ENCODE measurements around the gene TOX3.

TOX3 gene

DNA sequence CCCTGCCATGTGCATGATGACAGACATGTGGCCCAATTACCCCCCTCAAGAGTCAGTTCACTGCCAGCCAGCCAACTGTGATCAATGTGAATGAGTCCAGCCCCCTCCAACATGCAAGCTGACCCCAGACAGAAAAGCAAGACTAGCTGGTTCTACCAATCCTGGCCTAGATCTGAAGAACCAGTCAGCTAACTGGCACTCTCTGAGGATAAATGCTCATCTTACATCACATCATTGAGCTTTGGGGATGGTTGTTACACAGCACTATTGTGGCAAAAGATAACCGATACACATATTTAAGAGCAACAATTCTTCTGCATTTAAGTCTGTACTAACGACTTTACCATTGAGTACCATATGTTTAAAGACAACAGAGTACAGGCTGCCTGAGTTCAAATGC is 106.7 kb downstream of the TOX3 start:
- Histone ChIP-seq H3K36me3 (ENCODE audit: control insufficient read depth in 5 of 5, insufficient read depth in 5 of 5, low read length in 5 of 5) (no peaks in the 10 kb centered on the region), H3K4me3 (ENCODE audit: low read depth in 1 of 5, low read length in 5 of 5) (no peak overlapping the region), H3K4me1 (ENCODE audit: control insufficient read depth in 5 of 5, insufficient read depth in 5 of 5, low read length in 5 of 5) (no peaks in the 10 kb centered on the region), H3K27me3 (ENCODE audit: control insufficient read depth in 5 of 5, insufficient read depth in 4 of 5, low read length in 5 of 5) (peaks cover 0 to 3% (median 2%) of the 10 kb centered on the region in 5 donors), H3K9ac (ENCODE audit: low read length in 5 of 5) (no peak overlapping the region), H3K27ac (ENCODE audit: low read depth, low read length) (no peak overlapping the region), H3K9me3 (ENCODE audit: control insufficient read depth in 5 of 5, low read length in 5 of 5) (peaks cover 0 to 12% (median 7%) of the 10 kb centered on the region in 5 donors)

DNA sequence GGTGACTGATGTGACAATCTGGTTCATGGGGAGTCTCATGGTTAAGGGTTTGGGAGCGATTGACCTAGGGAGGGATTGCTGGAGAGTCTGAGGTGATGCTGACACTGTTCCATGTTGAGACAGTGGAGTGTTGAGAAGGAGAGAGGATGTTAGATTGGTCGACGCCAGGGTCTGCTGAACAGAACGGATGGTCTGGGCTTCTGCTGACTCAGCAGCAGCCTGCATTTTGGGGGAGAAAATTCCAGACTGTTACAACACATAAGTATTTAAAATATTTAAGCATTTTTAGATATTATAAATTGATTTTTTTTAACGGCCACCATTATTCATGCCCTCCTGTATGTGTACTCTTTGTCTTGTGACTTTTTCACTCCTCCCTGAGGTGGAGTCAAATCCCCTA is 107.2 kb downstream of the TOX3 start:
- Histone ChIP-seq H3K4me1 (ENCODE audit: control insufficient read depth in 5 of 5, insufficient read depth in 5 of 5, low read length in 5 of 5) (no peaks in the 10 kb centered on the region), H3K27ac (ENCODE audit: low read depth, low read length) (no peak overlapping the region), H3K4me3 (ENCODE audit: low read depth in 1 of 5, low read length in 5 of 5) (no peak overlapping the region), H3K9me3 (ENCODE audit: control insufficient read depth in 5 of 5, low read length in 5 of 5) (peaks cover 0 to 12% (median 7%) of the 10 kb centered on the region in 5 donors), H3K36me3 (ENCODE audit: control insufficient read depth in 5 of 5, insufficient read depth in 5 of 5, low read length in 5 of 5) (no peaks in the 10 kb centered on the region), H3K9ac (ENCODE audit: low read length in 5 of 5) (no peak overlapping the region), H3K27me3 (ENCODE audit: control insufficient read depth in 5 of 5, insufficient read depth in 4 of 5, low read length in 5 of 5) (peaks cover 0 to 3% (median 2%) of the 10 kb centered on the region in 5 donors)

DNA sequence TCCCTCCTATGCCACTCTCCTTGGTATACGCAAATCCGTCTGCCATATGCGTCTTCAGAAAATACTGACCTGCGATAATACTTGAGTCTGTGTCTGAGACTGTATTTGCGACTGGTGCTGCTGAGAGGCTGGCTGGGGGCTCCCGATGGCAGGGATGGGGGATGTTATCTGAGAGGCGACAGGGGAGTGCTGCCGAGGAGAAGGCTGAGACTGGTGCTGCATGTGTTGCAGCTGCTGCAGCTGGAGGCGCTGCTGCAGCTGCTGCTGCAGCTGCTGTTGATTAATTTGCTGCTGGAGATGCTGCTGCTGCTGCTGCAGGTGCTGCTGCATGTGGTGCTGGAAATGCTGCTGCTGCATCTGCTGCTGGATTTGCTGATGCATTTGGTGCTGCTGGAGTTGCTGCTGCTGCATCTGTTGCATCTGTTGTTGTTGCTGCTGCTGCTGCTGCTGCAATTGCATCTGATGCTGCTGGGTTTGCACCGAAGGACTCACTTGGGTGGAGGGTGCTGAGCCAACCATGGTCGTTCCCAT is 107.7 kb downstream of the TOX3 start:
- Histone ChIP-seq H3K27ac (ENCODE audit: low read depth, low read length) (no peak overlapping the region), H3K4me3 (ENCODE audit: low read depth in 1 of 5, low read length in 5 of 5) (no peak overlapping the region), H3K4me1 (ENCODE audit: control insufficient read depth in 5 of 5, insufficient read depth in 5 of 5, low read length in 5 of 5) (no peaks in the 10 kb centered on the region), H3K9ac (ENCODE audit: low read length in 5 of 5) (no peak overlapping the region), H3K36me3 (ENCODE audit: control insufficient read depth in 5 of 5, insufficient read depth in 5 of 5, low read length in 5 of 5) (no peaks in the 10 kb centered on the region), H3K27me3 (ENCODE audit: control insufficient read depth in 5 of 5, insufficient read depth in 4 of 5, low read length in 5 of 5) (peaks cover 0 to 3% (median 2%) of the 10 kb centered on the region in 5 donors), H3K9me3 (ENCODE audit: control insufficient read depth in 5 of 5, low read length in 5 of 5) (peaks cover 0 to 12% (median 7%) of the 10 kb centered on the region in 5 donors)

DNA sequence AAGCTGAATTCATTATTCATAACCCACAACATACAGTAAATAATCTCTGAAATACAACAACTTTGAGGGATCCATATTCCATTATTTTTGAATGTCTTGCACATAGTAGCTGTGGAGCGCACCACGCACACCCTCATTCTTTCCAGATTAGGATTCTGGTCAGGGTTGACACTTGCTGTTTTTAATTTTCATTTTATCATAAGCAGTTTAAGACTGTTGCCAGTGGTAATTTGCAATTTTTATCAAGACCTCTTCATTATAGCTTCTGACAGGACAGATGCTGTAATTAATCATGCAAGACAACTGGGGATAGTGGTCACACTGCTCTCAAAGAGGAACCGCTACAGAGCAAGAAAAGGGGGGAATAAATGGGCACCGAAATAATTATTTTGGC is 109.7 kb downstream of the TOX3 start:
- Histone ChIP-seq H3K36me3 (ENCODE audit: control insufficient read depth in 5 of 5, insufficient read depth in 5 of 5, low read length in 5 of 5) (no peaks in the 10 kb centered on the region), H3K4me3 (ENCODE audit: low read depth in 1 of 5, low read length in 5 of 5) (no peak overlapping the region), H3K4me1 (ENCODE audit: control insufficient read depth in 5 of 5, insufficient read depth in 5 of 5, low read length in 5 of 5) (no peaks in the 10 kb centered on the region), H3K9me3 (ENCODE audit: control insufficient read depth in 5 of 5, low read length in 5 of 5) (peaks cover 0 to 12% (median 7%) of the 10 kb centered on the region in 5 donors), H3K27ac (ENCODE audit: low read depth, low read length) (no peak overlapping the region), H3K27me3 (ENCODE audit: control insufficient read depth in 5 of 5, insufficient read depth in 4 of 5, low read length in 5 of 5) (peaks cover 0 to 3% (median 2%) of the 10 kb centered on the region in 5 donors), H3K9ac (ENCODE audit: low read length in 5 of 5) (no peak overlapping the region)

DNA sequence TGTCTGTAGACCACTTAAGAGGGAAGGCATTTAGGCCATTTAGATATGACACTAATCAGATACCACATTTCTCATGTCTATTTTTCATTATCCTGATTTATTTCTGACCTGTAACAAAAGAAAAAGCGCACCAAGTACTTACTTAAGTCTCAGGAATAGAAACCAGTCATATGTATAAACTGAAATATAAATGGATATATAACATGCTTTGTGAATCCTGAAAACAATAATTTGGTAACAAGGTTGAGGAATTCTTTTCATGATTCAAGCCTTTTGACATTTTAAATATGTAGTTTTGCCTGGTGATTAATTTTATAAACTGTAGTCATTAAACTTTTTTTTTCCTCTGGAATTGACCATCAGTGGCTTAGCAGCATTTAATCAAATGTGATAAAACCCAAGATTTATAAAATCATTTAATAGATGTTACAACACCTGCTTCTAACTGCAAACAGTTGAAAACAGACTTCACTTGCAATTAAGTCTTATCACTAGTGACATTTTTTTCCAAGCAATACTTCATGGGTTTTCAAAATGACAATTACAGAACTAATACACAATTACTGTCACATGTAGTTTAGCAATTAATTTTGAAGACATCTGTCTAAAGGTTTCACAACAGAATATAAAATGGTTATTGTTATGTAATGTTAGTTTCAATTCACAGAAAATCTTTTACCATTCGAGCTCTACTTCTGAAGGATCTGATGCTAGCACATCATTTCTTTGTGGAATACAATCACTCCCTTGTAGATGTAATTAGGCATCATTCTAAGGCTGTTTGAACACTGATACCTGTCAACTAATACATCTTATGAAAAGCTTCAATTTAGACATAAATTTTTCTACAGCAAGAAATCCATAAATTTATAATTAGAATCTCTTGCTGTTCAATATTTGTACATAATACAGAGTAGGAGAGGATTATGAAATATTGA is 110.3 kb downstream of the TOX3 start:
- Histone ChIP-seq H3K4me3 (ENCODE audit: low read depth in 1 of 5, low read length in 5 of 5) (no peak overlapping the region), H3K9ac (ENCODE audit: low read length in 5 of 5) (no peak overlapping the region), H3K36me3 (ENCODE audit: control insufficient read depth in 5 of 5, insufficient read depth in 5 of 5, low read length in 5 of 5) (no peaks in the 10 kb centered on the region), H3K27ac (ENCODE audit: low read depth, low read length) (no peak overlapping the region), H3K4me1 (ENCODE audit: control insufficient read depth in 5 of 5, insufficient read depth in 5 of 5, low read length in 5 of 5) (no peaks in the 10 kb centered on the region), H3K9me3 (ENCODE audit: control insufficient read depth in 5 of 5, low read length in 5 of 5) (peaks cover 0 to 12% (median 7%) of the 10 kb centered on the region in 5 donors), H3K27me3 (ENCODE audit: control insufficient read depth in 5 of 5, insufficient read depth in 4 of 5, low read length in 5 of 5) (peaks cover 0 to 3% (median 2%) of the 10 kb centered on the region in 5 donors)

DNA sequence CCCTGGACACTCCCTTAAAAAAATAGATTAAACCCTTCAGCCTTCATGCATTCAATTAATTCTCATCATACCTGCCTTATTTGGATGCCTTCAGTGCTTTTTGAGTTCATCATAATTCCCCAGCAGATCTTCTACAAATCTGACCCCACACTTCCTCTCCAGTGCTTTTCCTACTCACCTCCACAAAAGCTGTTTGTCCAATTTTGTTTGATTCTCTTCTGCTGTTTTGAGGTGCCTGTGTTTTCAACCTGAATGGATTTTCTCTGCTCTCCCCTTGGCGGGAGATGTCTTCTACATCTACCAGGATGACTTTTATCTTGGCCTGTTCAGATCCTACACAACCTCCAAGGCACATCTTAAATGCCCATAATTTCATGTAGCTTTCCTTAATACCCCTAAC is 112.7 kb downstream of the TOX3 start:
- H3K4me1 ChIP-seq (ENCODE audit: control insufficient read depth in 5 of 5, insufficient read depth in 5 of 5, low read length in 5 of 5): no peaks in the 10 kb centered on the region
- H3K9ac ChIP-seq (ENCODE audit: low read length in 5 of 5): no peak overlapping the region
- no peak overlapping the region for H3K4me3 ChIP-seq (ENCODE audit: low read depth in 1 of 5, low read length in 5 of 5)
- H3K36me3 ChIP-seq (ENCODE audit: control insufficient read depth in 5 of 5, insufficient read depth in 5 of 5, low read length in 5 of 5): no peaks in the 10 kb centered on the region
- H3K9me3 ChIP-seq (ENCODE audit: control insufficient read depth in 5 of 5, low read length in 5 of 5): peaks cover 0 to under 1% (median 0%) of the 10 kb centered on the region in 5 donors
- no peaks in the 10 kb centered on the region for H3K27me3 ChIP-seq (ENCODE audit: control insufficient read depth in 5 of 5, insufficient read depth in 4 of 5, low read length in 5 of 5)
- no peak overlapping the region for H3K27ac ChIP-seq (ENCODE audit: low read depth, low read length)

DNA sequence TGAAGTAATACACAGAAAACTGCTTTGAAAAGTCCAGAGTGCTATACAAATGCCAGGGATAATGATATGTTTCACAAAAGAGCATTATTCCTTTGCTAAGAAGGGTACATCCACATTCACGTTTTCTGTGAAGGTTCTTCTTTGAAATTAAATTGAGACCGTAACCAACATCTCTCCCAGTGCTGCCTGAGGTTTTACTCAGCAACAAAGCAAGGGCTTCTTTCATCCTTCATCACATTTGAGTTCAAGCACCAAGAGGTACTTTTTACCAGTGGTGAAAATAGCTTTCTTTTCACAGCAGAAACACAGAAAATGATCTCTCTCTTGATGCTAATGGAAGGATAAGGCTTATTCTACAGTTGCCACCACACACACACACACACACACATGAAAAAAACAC is 113.3 kb downstream of the TOX3 start:
- H3K9me3 ChIP-seq (ENCODE audit: control insufficient read depth in 5 of 5, low read length in 5 of 5): no peaks in the 10 kb centered on the region
- H3K27ac ChIP-seq (ENCODE audit: low read depth, low read length): no peak overlapping the region
- H3K27me3 ChIP-seq (ENCODE audit: control insufficient read depth in 5 of 5, insufficient read depth in 4 of 5, low read length in 5 of 5): no peaks in the 10 kb centered on the region
- no peaks in the 10 kb centered on the region for H3K4me1 ChIP-seq (ENCODE audit: control insufficient read depth in 5 of 5, insufficient read depth in 5 of 5, low read length in 5 of 5)
- H3K36me3 ChIP-seq (ENCODE audit: control insufficient read depth in 5 of 5, insufficient read depth in 5 of 5, low read length in 5 of 5): no peaks in the 10 kb centered on the region
- H3K9ac ChIP-seq (ENCODE audit: low read length in 5 of 5): no peak overlapping the region
- no peak overlapping the region for H3K4me3 ChIP-seq (ENCODE audit: low read depth in 1 of 5, low read length in 5 of 5)

DNA sequence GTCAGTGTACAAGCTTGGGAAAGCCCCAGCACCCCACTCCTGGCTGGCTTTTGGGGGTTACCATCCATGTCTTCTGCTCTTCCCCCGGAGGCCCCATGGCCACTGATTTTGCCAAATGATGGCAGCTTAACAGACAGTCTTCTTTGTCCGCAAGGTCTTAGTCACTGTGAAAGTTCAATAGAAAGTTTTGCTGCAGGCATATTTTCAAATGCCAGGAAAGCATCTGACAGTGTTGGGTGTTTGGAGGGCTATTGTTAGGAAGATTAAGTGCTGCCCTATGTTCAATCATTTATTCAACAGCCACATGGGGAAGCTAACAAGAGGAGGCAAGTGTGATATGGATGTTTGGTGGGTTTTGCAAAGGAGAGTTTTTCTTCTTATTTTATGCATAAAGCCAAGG is 122.4 kb downstream of the TOX3 start:
- H3K27me3 ChIP-seq (ENCODE audit: control insufficient read depth in 5 of 5, insufficient read depth in 4 of 5, low read length in 5 of 5): no peaks in the 10 kb centered on the region
- H3K4me1 ChIP-seq (ENCODE audit: control insufficient read depth in 5 of 5, insufficient read depth in 5 of 5, low read length in 5 of 5): no peaks in the 10 kb centered on the region
- no peaks in the 10 kb centered on the region for H3K9me3 ChIP-seq (ENCODE audit: control insufficient read depth in 5 of 5, low read length in 5 of 5)
- no peak overlapping the region for H3K9ac ChIP-seq (ENCODE audit: low read length in 5 of 5)
- H3K4me3 ChIP-seq (ENCODE audit: low read depth in 1 of 5, low read length in 5 of 5): no peak overlapping the region
- H3K36me3 ChIP-seq (ENCODE audit: control insufficient read depth in 5 of 5, insufficient read depth in 5 of 5, low read length in 5 of 5): no peaks in the 10 kb centered on the region
- H3K27ac ChIP-seq (ENCODE audit: low read depth, low read length): no peak overlapping the region

DNA sequence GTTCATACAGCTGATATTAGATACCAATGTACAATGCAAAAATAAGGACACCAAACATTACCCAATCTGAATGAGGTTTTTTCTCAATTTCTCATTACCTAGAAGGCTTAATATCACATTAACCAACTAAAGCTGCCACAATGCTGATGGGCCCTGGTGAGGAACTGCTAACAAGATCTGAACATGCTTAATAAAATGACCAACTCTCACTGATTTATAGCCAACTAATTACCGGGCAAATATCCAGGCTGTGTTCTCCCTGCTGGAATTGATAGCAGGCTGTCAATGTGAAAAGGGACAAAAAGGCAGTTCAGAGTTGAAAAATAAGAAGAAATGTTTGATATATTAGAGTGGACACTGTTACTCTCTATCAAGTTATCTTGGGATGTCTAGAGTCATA is 124.6 kb downstream of the TOX3 start:
- H3K27ac ChIP-seq (ENCODE audit: low read depth, low read length): no peak overlapping the region
- H3K9me3 ChIP-seq (ENCODE audit: control insufficient read depth in 5 of 5, low read length in 5 of 5): no peaks in the 10 kb centered on the region

DNA sequence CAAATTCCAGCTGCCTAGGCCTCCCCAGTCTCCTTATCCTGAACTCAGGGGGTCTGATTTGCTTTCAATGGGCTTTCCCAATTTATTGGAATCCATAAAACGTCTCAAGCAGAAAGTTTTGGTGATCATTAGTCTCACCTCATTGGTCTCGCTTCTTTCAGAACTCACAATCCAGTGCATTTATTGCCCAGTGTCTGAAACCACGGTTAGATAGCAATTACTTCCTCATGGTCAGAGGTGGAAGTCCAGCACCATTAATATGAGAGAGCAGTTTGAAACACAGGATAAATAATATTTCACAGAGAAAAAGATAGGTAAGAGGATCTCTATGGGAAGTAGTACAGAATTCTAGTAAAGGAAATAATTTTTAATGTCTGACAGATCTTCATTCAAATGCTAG is 128.7 kb downstream of the TOX3 start:
- H3K9ac ChIP-seq (ENCODE audit: low read length in 5 of 5): no peak overlapping the region
- H3K27ac ChIP-seq (ENCODE audit: low read depth, low read length): no peak overlapping the region
- H3K9me3 ChIP-seq (ENCODE audit: control insufficient read depth in 5 of 5, low read length in 5 of 5): peaks cover 0 to 7% (median 2%) of the 10 kb centered on the region in 5 donors
- no peaks in the 10 kb centered on the region for H3K27me3 ChIP-seq (ENCODE audit: control insufficient read depth in 5 of 5, insufficient read depth in 4 of 5, low read length in 5 of 5)
- H3K36me3 ChIP-seq (ENCODE audit: control insufficient read depth in 5 of 5, insufficient read depth in 5 of 5, low read length in 5 of 5): no peaks in the 10 kb centered on the region
- no peaks in the 10 kb centered on the region for H3K4me1 ChIP-seq (ENCODE audit: control insufficient read depth in 5 of 5, insufficient read depth in 5 of 5, low read length in 5 of 5)
- H3K4me3 ChIP-seq (ENCODE audit: low read depth in 1 of 5, low read length in 5 of 5): no peak overlapping the region

More for the DNA sequence above, 124.6 kb downstream of the TOX3 start:
- no peaks in the 10 kb centered on the region for H3K36me3 ChIP-seq (ENCODE audit: control insufficient read depth in 5 of 5, insufficient read depth in 5 of 5, low read length in 5 of 5)
- H3K9ac ChIP-seq (ENCODE audit: low read length in 5 of 5): no peak overlapping the region
- no peaks in the 10 kb centered on the region for H3K27me3 ChIP-seq (ENCODE audit: control insufficient read depth in 5 of 5, insufficient read depth in 4 of 5, low read length in 5 of 5)
- H3K4me3 ChIP-seq (ENCODE audit: low read depth in 1 of 5, low read length in 5 of 5): no peak overlapping the region
- no peaks in the 10 kb centered on the region for H3K4me1 ChIP-seq (ENCODE audit: control insufficient read depth in 5 of 5, insufficient read depth in 5 of 5, low read length in 5 of 5)
